GM19438 (cell line): ENCODE data around the gene IDI1.

Experiments used
- ATAC-seq: cut with Tn5 transposase; IDR thresholded peaks from one replicate; pipeline ENCODE4 v1.9.1; 2021; ENCODE audit warnings: low read depth; ENCODE audit not compliant: unreplicated experiment

The IDI1 gene

DNA sequence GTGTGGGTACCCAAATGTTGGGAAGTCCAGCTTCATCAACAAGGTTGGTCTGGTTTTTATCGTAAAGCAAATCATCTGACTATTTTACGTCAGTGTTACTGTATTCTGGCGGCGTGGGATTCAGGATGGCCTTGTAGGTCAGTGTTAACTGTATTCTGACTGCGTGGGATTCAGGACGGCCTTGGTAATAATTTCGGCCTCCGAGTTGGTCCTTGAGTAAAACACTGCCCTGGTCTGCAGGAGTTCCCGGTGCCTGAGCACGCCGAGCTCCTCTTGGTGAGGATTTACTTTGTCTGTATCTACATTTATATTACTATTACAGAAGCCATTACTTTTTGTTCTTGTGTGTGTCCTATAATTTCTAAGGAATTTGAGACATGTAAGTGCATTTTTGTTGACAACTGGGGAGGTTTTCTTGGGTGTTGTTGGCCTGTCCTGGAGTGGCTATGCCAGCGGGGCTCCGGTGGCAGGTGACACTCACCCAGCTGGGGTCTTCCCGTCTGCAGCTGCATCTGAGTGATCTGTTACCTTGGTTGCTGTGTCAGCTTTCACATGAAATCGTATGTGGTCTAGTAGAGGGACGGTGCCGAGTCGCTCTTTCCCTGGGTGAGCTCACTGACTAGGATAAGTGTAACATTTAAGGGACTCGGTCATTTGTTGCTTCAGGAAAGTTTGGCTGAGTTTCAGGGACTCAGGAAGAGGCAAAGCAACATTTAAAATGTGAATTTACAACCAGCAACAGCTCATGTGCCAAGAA lies 51.5 kb downstream of the IDI1 start:
- no peak for ATAC-seq

DNA sequence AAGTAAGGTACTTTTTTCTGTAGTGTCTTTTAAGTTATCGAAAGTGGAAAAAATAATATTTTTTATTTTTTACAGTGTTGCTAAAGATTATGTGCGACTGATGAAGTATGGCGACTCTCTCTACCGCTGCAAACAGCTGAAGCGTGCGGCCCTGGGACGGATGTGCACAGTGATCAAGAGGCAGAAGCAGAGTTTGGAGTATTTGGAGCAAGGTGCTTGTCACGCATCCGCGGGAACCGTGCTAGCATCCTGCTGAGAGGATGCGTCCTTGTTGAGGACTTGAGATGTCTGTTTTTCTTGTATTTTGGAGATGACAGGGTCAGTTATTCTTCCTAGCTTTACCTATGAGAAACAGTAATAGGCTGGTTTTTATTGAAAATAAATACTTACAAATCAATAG lies 52.9 kb downstream of the IDI1 start:
- no peak for ATAC-seq

DNA sequence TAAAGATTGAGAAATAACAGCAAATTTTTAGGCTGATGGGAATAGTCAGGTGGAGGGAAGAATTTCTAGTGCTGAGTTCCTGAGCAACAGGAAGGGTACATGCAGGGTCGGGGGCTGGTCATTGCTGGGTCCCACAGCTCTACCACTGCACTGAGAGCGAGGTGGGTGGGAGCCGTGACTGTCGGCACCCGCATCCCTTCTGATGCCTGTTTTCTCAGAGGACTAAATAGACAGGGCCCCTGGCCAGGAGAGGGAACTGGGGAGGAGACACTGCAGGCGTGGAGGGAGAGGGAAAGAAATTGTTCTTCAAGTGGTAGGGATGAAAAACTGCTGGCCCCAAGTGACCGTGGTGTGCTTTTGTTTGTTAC lies 53.4 kb downstream of the IDI1 start:
- ATAC-seq = no peak

DNA sequence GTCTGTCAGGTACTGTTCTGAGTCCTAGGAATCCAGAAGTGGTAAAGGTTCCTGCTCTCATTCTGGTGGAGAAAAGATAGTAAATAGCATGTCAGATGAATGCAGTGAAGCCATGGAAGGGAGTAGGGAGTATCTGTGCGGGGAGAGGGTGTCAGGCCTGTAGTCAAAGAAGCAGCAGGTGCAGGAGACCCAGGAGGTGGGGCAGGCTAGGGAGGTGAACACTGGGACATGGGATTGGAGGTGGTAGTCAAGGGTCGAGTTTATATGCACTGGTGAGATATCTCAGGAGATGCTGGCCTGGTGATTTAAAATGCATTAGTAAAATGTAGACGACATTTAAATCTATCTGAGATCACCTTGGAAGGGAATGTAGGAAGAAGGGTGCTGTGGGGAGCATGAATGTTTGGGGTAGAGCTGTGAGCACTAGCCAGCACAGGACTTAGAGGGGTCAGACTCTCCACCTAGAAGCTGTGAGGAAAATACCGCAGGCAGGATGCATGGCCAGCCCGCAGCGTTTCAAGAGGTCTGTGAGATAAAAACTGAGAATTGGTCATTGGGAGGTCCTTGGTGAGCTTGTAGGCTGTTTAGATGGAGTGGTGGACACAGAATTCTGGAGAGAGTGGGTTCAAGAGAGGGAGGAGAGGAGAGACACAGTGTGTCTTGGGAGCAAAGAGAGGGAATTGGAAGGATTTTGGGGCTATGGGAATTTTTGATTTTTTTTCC lies 53.9 kb downstream of the IDI1 start:
- ATAC-seq = no peak

DNA sequence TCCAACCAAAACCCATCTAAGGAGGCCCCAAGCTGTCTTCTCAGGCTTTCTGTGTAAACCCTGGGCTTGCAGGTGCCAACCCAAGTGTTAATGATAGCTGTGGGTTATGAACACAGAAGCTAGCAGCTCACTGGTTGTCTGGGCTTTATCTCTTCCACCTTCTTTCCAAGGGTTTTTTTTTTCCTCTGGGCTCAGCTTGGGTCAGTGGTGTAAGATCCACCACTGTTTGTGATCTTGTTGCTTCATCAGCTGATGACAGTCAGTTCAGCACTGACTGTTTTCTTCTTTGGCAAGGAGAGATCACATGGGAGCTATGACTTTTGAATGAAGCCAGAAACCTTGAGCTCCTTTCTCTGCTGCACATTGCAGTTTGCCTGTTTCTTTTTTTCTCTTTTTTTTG lies 56.0 kb downstream of the IDI1 start:
- no peak for ATAC-seq

DNA sequence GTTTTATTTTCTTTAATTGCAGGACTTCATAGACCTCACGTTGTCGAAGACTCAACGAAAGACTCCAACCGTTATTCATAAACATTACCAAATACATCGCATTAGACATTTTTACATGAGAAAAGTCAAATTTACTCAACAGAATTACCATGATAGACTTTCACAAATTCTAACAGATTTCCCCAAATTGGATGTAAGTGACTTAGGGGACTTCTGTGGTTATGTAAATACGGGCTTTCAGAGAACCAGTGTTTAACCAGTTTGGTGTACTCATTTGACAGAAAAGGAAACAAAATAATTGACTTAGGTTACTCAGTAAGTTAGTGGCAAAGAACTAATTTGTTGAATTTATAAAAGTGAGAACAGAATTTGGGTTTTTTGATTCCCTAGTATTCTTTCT lies 56.5 kb downstream of the IDI1 start:
- ATAC-seq = no peak

DNA sequence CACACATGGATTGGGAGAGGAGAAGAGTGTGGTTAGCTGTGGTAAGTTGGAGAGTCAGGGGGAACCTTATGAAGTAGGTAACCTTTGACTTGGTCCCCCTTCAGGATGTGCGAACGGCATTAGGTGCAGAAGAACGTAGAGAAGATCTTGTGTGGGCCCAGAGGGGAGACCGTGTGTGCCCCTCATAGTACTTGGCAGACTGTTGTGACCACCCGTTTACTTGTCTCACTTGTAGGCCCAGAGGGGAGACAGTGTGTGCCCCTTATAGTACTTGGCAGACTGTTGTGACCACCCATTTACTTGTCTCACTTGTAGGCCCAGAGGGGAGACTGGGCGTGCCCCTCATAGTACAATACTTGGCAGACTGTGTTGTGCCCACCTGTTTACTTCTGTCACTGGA lies 58.1 kb downstream of the IDI1 start:
- ATAC-seq = no peak
